PFSK-1 (cell line): ENCODE data around the gene MAEA.

Experiments used
- FOXP2 ChIP-seq: optimal IDR thresholded peaks from 2 replicates; pipeline ENCODE3; 2011; ENCODE audit warnings: borderline replicate concordance, control low read depth, inconsistent platforms; ENCODE audit not compliant: insufficient read depth; ENCODE audit errors: extremely low read length, extremely low read depth
- POLR2AphosphoS5 ChIP-seq: IDR thresholded peaks from 2 replicates; pipeline ENCODE4 v1.6.1; 2012; ENCODE audit warnings: low read depth, mild to moderate bottlenecking, control low read depth, low read length, moderate library complexity
- REST ChIP-seq, 2 experiments: IDR thresholded peaks; 2 replicates each; pipeline versions ENCODE4 v1.6.1 to v1.8.0; 2011 to 2012; ENCODE audit warnings: low read depth in 2 of 2, low read length in 2 of 2, control low read depth in 1 of 2, inconsistent platforms in 1 of 2, mild to moderate bottlenecking in 1 of 2, moderate library complexity in 1 of 2; ENCODE audit not compliant: insufficient read depth in 1 of 2
- SIN3A ChIP-seq: IDR thresholded peaks from 2 replicates; pipeline ENCODE4 v1.6.1; 2012; ENCODE audit warnings: mild to moderate bottlenecking, low read length, moderate library complexity, borderline replicate concordance; ENCODE audit not compliant: insufficient read depth
- TAF1 ChIP-seq: IDR thresholded peaks from 2 replicates; pipeline ENCODE4 v1.6.1; 2012; ENCODE audit warnings: low read length, control low read depth, borderline replicate concordance; ENCODE audit not compliant: insufficient read depth

DNA sequence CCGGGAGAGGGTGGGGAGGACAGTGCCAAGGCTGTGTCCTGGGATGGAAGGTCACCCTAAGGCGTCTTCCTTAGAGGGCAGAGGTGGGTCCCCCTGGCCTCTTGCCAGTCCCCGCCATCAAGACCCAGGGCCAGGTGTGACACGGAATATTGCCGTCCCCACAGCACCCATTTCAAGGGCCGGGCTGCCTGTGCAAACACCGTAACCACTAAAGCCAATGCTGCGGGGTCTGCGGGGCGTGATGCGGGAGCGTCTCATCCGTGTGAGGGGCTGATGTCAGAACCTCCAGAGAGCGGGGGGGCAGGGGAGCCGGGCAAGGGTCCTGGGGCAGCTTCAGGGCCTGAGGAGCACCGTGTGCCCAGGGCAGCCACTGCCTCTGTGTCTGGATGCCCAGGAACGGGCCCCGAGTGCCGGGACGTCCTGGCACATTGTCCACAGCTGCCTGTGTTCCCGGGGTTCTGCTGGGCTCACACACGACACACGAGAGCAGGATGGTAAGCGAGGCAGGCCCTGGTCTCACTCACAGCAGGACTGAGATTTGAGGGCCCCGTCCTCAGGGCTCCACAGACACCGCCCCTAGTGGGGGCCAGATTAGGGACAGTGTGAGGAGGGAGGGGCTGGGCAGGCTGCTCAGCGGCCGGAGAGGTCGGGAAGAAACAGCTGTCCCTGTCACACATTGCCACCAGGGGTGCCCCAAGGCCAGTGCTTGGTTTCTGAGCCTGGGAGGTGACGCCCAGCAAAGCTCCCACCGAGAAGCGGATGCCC lies 87.3 kb downstream of the MAEA start:
- TF ChIP-seq TAF1: no peak
- TF ChIP-seq POLR2AphosphoS5: no peak
- TF ChIP-seq REST (IDR thresholded peaks at IDR 0.05; ENCODE audit: insufficient read depth in 1 of 2, low read depth in 2 of 2, low read length in 2 of 2): no peak
- no peak for TF ChIP-seq SIN3A
- TF ChIP-seq FOXP2: no peak
